GM19025 (cell line): ENCODE results near the gene C9.
A peak's percentile ranks its signal among the peaks of the same experiment; 100 is the strongest.

Source experiments
- ATAC-seq: cut with Tn5 transposase; IDR thresholded peaks from one replicate; pipeline ENCODE4 v1.9.1; 2021; ENCODE audit warnings: mild to moderate bottlenecking, low read depth, moderate library complexity; ENCODE audit not compliant: unreplicated experiment

The C9 gene

DNA sequence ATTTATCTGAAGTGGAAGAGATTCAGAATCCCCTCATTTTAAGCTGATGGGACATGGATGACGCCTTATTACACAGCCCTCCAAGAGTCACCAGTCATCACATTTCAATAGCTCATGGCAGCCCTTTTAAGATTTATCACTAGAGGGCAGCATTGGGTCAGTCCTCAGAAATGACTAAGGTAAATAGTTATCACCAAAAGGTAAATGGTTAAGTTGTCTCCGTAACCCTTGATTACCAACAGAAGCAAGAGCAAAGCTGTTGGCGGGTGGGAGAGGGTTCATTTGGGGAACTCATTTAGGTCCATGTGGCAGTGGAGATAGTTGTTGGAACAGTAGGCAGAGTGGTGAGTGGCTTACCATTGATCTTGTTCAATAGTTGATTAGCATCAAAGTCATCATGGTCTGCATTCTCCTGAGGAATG lies 12.0 kb upstream of the C9 start:
- ATAC-seq = peak; percentile 77

- no peak for ATAC-seq
These were observed 9.5 kb upstream of the C9 start for GRCh38 chr5:39373791-39374190.

GRCh38 chr5:39371367-39371635 lies 7.0 kb upstream of the C9 start:
- ATAC-seq = no peak

DNA sequence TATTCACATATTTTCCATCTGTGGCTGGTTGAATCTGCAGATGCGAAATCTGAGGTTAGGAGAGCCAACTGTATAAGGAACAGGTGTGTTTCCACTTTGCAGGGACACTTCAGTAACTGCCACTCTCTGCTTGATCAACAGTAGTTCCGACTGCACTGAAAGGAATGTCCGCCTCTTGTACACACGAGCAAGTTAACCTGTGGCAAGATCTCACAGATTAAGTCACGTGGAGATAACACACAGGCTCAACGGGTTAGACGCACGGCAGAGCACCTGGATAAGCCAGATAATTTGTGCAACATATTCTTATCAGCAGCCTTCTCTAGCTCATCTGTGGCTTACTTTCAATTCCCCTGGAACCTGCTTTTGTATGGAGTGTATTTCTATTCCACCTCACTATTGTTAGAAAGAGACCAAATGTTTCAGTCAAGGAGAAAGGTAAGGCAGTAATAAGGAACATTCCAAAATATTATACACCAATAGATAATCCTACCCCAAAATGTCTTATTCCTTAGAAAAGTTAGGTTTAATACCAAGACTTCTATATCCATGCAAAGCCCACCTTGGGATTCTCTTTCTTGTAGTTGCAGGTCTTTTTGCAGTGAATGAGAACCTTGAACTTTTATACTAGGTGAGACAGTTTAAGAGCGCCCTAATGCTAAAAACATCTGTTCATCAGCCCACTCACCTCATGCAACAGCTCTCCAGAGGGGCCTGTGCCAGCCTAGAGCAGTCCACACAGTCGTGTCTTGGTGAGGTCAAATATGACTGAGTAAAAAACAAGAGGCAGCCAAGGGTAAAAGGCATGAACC lies 6.5 kb upstream of the C9 start:
- ATAC-seq = no peak

DNA sequence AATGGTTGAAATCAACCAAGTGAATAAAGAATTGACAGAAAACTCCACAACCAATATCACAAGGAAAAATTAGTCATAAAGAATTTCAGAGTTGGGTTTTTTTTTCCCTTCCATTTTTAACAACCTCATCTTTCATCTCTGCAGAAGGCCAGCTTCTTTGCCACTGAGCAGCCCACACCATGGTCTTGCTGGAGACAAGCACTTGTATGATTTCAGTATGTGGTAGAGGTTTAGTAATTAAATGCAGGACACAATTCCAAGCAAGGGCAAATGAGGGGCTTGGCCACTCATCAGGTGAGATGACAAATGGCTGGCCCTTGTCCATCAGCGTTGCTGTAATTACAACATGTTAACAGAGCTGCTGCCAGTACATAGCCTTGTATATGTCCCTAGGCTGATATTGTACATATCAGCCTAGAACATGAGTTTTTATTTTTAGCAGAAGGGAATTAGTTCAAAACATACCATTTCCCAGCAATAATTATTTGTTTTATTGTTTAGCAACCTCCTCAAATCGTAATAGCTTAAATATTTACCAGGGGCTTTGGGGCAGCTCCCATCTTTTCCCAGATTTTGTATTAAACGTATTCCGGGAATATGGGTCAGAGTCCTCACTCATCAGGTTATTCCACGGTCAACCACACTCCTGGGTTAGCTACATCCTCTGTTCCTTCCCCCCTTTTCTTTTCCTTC lies 5.0 kb upstream of the C9 start:
- no peak for ATAC-seq

DNA sequence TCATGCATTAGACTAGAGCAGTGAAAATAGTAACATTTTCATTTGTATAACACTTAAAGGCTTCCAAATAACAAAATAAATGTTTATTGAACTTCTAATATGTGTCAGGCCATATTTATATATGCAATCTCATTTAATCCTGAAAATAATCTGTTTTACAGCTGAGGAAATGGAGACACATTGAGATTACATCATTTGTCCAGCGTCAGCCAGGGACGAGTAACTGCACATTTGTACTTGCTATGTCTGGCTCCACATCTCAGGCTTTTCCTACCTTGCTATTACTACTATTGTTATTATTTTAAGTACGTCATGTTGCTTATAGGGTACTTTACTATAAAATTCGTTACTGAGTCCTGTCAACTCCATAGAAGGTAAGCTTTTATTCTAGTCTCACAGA lies 3.8 kb upstream of the C9 start:
- ATAC-seq = no peak

DNA sequence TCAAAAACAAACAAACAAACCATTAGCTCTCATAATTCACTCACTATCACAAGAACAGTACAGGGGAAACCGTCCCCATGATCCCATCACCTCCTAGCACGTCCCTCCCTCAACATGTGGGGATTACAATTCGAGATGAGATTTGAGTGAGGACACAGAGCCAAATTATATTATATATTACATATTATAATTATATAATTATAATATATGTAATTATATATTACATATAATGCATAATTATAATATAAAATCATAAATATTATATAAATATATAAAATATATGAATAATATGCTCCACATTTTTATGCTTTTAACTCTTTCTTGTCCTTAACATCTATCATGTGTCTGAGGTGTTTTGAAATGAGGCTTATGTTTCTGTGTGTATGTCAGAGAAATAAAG lies 3.4 kb upstream of the C9 start:
- no peak for ATAC-seq

- no peak for ATAC-seq
These were observed 1.1 kb downstream of the C9 start for GRCh38 chr5:39363217-39363616.

GRCh38 chr5:39362646-39363045 lies 1.6 kb downstream of the C9 start:
- no peak for ATAC-seq

DNA sequence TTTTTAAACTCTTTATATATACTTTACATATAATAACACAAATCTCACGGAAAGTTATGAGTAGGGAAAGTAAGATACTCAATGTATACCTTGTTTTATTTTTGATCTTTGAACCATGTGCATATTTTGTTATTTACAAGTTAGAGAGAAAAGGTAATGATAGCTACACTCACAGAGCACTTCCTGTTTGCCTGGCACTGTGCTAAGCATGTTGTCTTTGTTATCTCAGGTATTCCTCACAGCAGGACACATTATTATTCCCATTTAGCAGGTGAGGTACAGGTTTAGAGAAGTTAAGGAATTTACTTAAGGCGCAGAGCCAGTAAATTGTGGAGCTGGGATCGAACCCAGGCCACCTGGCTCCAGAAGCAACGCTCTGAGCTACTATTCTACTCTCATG lies 3.0 kb downstream of the C9 start:
- no peak for ATAC-seq

GRCh38 chr5:39360471-39361111 lies 3.7 kb downstream of the C9 start:
- ATAC-seq = no peak

DNA sequence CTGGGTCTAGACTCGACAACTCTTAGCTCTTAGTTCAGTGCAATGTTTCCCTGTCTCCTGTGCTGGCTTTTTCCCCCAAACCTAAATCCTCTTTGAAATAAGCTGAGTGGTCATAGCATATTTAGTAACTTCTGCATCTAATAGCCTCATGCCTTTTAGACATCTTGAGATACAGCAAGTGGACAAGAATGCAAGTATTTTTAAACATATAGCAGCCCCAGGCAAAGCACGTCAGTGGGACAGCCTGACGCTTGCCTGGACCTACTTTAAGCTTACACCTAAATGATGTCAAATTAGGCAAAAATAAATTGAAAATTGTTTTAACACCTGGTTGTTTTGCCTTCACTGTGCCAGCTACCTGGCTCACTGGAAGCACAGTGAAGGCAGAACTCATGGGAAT lies 8.0 kb downstream of the C9 start:
- ATAC-seq = no peak

DNA sequence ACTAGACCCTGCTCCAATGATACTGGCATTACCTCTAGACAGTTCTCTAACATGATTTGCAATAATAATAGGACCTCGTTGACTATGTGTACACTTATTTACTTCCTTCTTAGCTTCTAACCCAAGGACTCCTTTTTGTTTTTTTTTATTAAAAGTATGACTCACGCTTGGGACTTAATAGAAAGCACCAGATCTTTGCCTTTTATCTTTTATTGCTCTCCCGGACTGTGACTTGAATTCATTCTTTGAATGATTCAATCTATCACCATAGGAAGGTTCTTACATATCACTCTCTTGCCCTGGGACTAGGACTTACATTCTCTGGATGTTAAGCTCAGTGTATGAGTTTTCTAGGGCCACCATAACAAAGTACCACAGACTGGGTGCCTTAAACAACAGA lies 9.0 kb downstream of the C9 start:
- ATAC-seq = no peak

DNA sequence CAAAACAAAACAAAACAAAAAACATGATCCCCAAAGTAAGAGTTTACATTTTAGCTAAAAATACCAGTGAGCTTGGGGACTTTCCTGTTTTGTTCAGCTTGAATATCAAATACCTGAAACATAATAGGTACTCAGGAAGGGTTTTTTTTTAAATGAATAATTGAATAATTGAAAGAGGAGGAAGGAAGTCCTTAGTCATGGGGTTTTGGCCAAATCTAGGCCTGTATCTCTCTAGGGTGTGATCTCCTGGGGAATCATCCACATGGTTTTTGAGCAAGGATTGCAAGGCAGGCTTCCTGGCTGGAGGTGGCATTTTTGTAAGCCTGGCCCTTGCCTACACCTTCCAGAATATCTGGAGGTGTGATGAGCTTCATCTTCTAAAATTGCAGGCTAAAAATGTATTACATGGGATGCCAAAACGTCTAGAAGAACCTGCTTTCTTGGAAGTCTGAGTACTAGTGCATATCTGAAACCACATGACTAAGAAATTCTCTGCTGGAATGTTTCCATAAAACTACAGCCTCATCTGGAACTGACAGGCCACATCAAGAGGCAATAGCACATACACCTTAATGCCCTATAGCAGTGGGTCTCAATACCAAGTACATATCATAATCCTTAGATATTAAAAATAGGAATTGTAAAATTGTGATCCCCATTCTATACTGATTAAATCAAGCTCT lies 10.4 kb downstream of the C9 start:
- ATAC-seq = no peak

- no peak for ATAC-seq
These were observed 11.3 kb downstream of the C9 start for GRCh38 chr5:39352951-39353350.

GRCh38 chr5:39352170-39352569 lies 12.1 kb downstream of the C9 start:
- no peak for ATAC-seq

DNA sequence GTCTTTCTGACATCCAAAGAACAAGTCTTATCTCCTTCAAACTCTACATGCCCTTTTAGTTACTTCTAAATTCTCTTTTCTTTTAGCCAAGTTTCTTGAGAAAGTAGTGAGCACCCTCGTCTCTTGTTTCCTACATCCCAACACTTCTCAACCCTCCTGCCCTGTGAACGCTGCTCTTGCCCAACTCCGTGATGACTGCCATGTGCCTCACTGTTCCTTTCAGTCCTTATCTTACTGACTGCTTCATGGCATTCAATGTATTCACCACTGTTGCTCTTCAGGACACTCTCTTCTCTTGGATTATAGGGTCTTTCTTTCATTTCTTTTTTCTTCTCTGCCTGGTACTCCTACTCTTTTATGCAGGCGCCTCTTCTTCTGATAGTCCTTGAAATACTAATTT lies 14.8 kb downstream of the C9 start:
- ATAC-seq = no peak

DNA sequence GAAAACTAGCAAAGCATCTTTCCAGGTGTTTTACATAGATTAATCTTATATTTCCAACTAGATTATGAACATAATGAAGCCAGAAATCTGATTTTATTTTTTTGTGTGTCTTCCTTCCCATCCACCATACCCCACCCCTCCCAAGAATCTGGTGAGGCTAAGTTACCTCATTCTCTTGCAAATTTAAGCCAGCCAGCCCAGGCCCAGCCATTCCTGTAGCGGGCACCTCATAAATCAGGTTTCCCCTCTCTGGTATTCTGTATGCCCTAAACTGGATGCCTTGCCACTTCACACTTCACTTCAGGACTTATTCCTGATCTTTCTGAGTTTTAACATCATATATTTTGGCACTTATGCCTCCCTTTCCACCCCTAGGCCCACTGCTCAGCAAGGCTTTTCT lies 21.8 kb downstream of the C9 start:
- ATAC-seq = no peak

- no peak for ATAC-seq
These were observed 22.4 kb downstream of the C9 start for GRCh38 chr5:39341896-39342295.

DNA sequence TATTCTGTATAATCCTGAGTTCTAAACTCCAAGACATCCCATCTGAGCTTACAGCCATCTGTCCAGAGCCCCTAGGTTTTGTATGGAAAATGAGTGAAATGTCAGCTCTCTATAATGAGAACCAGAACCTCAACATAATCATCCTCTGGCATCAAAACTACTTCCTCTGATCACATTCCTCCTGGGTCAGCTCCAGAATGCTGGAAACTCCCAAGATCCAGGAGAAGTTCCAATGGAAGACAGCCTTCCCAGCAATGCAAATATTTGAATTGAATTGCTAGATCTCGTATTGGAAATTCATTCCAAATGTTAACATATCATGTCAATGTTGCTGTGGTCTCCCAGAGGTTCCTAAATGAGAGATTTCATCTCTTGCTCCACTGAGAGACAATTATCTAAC lies 23.8 kb downstream of the C9 start:
- ATAC-seq = no peak

DNA sequence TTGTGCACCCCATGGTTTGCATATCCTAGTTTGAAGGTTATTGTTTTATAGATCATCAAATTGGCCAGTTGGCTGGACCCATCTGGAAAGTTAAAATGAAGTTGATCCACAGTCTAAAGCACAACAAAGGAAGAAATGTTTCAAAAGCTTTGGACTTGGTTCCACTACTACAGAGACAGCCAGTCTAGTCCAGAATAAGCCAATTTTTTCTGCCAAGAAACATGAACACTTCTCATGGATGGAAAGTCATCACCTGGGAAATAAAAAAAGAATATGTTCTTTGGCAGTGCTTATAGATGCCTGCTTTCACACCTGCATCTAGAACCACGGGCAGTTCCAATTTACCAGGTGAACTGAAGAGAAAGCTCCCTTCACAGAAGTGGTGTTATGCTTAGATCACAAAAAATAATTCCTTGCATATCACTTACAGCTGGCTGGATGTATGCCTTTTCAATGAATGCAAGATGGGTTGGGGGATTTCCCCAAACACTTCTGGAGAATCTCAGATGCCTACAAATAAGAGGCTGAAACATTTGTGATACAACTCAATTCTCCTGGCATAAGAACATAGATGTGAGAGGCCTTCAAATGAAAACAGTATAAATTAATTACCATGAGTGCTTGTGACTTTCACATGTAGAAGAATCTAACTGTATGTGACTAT lies 26.9 kb downstream of the C9 start:
- ATAC-seq = no peak
